Activated CD4-positive, CD25-positive, alpha-beta regulatory T cell treated with anti-CD3 and anti-CD28 coated beads, Interleukin-2, amount 50 U/mL, for 72 hours (primary cell): ENCODE data around the gene KLC1.

Experiments
- DNase-seq: peaks from one replicate; pipeline ENCODE4 v3.0.0; 2021

KLC1 gene

DNA sequence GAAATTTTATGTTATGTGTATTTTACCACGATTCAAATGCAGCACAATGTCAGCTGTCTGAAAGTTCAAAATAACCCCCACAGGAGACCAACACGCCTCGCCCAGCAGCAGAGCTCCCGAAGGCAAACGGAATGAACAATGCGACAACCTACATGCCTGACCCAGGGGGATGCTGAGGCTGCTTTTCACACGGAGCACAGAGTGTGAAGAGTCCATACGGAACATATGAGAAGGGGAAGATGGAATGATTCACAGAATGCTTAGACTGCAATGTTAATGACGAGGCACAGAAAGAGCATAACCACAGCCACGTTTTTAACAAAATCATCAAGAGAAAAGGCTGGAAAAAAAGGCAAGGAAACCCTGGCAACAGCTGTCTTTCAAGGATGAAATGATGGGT lies 109.2 kb downstream of the KLC1 start:
- DNase-seq = no peak

DNA sequence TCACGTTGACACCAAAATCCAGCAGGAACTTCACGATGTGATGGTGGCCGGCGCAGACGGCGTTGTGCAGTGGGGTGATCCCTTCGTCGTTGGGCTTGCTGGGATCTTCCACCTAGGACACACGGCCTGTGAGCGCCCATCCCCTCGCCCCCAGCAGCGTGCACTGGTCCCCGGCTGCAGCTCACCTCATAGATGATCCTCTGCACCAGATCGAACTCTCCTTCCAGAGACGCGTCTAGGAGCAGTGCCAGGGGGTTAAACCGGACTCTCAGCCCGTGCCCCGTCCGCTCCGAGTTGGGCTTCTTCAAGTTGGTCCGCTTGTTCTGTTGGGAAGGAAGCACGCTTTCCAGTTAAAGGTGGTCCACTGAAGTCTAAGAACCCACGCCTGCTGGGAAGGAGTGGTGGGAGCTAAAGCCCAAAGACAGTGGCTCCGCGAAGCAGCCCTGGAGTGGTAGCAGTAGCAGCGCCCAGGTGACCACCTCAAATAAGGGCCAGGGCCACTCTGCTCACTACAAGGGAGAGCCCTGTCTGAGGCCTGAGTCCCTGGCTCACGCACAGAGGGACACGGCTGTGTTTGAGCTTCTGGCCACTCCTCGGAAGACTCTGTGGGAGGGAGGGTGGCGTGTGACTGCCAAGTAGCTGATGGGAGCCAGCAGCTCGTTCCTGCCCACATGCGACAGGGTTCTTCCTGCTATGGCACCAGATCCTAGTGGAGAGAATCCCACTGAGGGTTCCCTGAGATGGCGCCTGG lies 109.9 kb downstream of the KLC1 start:
- no peak for DNase-seq

DNA sequence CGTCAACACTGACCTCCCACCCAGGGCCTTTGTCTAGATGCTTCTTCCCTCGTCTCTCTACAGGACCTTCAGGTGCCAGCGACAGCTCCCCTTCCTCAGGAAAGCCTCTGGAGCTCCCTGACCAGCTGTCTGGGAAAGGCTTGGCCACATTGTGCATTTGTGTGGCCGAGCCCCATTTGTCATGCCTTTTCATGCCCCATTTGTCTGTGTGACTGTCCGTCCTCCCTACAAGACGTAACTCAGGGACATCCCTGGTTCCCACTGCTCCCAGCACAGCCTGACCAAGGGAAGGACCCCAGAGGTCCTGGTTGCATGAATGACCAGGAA lies 110.4 kb downstream of the KLC1 start:
- no peak for DNase-seq

DNA sequence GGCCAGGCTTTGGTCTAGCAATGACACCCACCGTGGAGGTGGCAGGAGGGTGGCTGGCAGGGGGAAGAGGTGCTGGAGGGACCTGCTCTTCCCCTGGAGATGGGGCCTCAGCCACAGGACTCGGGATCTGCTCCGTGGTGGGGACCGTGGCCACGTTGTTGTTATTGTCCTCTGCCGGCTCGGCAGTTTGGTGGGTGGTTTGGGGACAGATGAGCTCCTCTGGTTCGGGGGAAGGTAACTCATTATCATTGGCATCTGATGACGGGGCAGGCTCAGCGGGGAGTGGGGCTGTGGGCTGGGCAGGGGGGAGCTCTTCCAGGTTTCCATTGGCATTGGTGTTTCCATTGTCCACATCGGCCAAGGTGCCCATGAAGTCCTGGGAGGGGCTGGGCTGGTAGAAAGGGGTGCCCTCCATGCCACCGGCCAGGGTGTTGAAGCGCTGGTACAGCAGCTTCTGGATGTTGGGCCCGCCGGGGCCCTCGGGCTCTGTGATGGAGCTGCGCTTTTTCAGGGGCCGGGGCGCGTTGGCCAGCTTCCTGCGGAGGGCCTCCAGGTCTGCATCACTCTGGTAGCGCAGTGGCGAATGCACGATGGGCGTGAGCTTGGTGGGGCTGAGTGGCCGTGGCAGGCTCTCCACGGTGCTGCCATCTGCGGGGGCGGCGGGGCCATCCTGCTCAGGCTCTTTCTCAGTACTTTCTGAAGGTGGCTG lies 110.9 kb downstream of the KLC1 start:
- DNase-seq = no peak

DNA sequence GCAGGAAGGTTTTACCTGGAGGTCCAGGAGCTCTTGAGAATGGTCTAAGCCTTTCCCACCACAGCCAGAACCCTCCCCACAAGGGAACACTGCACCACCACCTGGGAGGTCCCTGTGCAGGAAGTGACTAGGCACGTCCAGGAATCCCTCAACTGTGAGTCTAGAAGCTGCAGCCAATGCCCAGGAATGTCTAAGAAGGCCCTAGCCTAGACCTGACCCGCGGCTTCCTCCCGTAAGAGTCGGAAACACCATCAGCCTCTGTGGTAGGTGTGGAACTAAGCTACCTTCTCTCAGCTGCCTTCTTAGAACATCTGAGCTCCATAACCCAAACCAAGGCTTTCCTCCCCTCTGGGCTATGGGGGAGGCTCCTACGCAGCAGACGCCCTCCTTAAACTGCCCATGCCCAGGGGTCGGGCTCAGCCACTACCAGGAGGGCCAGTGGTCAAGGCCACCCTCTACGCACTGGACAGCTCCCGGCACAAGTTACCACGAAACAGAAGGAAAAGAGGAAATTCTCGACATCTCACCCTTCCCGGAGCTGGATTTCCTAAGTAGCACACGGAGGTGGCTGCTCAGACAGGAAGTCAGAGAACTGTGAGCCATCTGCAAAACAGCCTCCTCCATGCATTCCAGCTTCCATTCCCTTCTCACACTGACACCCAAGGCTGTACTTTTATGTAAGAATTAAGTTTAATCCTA lies 112.1 kb downstream of the KLC1 start:
- no peak for DNase-seq

DNA sequence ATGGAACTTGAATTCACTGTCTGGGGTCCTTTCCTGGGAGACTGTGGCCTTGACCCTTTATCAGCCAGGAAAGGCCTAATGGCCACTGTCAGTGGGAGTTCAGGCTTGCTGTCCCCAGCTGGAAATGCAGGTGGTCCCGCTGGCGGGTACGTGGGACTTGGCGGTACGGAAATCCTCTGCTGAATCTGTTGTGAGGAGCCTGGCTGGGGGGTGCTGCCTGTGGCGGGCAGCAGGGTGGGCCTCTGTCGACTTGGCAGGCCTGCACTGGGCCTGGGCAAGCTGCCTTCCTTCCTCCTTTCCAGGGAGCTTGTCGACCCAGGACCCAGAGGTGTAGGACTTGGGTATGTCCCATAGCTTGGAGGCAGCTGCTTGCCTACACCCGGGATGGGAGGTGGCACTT lies 112.9 kb downstream of the KLC1 start:
- no peak for DNase-seq

DNA sequence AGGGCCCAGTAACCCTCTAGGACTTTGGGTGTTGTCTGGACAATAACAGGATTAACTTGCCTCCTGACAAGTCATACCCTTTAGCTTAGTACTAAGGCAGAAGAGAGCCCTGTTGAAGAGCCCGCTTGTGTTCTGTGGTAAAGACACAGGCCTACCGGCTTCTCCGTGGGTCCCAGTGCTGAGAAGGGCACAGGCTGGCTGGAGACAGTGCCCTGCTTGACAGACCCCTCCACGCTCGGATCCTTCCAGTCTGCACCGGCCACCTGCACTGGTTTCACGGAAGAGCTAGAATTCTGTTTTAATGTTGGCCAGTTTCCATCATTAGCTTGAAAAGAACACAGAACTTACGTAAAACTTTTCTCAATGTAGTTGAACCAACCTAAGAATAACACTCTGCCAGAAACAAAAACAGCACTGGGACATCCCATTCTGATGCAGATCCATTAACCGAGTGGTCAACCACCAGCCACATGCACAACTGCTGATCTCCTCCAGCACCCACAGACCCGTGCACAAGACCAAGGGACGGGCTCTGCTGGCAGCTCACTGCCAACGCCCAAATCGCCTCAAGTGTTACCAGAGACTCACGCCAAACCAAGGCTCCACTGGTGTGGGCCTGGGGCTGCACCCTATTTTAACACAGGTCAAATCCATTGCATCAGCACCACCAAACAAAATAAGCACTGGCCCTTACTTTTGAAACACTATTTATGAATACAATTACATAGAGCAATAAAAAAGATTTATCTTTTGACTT lies 113.7 kb downstream of the KLC1 start:
- no peak for DNase-seq

DNA sequence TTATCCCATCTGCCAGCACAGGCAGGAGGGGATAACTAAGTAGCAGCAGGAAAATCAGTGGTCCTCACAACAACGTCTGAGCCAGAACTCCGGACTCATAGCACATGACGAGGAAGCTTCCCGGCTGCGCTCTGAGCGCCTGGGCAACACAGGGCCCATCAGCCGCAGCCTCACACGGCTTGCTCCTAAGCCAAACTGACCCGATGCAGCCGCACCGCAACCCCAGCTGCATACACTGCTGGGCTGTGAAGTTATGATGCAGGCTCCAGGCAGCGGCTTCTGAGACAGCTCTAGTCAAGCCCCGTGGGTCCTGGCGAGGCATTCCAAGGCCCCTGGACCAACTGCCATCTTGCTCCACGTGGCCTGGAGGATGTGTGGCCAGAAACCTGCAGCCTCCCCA lies 114.7 kb downstream of the KLC1 start:
- DNase-seq = no peak

DNA sequence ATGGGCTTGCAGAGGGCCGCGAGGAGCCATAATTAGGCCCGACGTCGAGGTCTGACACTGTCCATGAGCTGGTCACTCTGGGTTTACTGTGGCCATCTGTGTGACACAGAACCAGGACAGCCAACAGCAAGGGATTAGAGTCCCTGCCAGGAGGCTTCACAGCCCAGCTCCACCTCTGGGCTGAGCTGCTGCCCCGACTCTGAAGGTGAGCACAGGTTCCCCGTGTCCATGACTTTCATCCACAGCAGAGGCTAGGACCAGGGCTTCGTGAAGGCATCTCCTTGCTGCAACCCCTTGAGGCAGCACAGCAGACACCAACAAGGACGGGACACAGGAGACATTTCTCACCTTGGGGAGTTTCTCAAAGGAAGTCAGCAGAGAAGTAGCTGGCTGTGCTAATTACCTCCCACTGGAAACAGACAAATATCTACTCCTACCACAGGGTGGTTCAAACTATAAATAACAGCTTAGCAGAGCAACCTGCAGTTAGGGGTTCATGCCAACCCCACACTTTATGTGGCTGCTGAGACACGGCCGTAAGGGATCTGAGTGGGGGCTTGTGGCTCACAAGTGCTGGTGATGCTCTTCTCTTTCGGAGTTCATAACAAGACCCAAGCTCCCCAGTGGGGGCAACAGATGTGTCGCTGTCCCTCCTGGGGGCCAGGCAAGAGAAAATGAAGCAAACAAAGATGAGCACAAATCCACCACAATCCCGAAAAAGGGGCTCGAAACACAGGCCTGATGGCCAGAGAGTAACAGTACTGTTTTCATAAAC lies 115.8 kb downstream of the KLC1 start:
- DNase-seq = no peak

DNA sequence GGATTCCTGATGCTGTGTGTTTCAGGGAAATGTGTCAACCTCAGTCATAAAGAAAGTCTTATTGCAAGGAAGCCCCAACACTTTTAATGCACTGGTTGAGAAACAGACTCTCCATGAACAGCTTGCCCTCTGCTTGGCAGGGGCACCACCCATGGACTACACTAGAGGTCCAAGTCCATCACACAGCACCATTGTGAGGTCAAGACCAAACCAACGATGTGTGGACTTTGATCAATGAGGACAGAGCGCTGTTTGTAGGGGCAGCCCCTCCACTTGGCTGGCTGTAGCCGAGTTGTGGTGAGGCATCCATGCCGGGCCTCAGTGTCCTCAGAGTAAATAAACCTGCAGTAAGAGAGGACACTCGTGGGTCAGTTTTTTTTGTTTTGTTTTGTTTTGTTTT lies 116.4 kb downstream of the KLC1 start:
- no peak for DNase-seq

DNA sequence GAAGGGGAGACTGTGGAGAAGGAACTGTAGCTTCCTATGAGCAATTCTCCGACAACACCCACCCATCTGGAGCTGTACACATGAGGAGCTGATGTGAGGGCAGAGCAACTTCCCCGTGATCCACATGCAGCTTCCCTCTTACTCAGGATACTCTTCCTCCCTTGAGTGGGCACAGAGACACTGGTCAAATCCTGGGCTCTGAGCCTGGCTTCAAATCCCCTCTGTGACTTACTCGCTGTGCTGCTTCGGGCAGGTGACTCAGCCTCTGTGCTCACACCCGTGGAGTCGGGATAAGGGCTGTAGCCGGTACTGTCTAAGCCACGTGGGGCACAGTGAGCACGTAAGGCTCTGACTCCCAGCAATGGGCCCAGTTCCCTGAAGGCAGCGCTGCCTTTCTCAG lies 117.7 kb downstream of the KLC1 start:
- DNase-seq = no peak

DNA sequence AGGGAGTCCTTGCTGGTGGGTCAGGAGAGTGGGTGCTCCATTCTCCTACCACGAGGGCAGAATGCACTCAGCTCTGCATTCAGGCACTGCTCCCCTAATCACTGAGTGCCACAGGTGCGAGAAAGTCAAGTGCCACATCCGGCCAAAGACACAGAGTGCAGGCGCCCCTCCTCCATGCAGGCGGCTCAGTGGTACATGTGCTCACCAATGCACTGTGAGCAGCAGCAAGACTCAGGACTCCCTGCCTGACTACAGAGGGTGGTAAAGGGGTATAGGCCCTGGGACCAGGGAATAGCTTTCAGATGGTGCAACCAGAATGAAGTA lies 119.5 kb downstream of the KLC1 start:
- no peak for DNase-seq

DNA sequence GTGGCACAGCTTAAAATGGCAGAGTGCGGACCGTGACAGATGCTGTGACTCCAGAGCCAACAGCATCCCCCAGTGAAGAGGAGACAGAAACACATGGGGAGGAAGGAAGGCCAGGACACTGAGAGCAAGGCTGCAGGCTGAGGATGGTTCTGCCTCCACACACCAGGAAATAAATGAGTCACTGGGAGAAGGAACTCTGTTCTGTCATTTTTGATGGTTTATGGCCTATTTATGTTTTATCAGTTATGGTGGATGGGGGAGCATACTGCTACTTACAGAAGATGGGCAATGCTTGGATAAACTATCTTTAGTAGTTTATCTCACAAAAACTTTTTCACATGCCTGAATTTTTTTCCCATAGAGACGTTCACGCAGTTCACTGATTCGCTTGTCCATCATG lies 120.4 kb downstream of the KLC1 start:
- no peak for DNase-seq

DNA sequence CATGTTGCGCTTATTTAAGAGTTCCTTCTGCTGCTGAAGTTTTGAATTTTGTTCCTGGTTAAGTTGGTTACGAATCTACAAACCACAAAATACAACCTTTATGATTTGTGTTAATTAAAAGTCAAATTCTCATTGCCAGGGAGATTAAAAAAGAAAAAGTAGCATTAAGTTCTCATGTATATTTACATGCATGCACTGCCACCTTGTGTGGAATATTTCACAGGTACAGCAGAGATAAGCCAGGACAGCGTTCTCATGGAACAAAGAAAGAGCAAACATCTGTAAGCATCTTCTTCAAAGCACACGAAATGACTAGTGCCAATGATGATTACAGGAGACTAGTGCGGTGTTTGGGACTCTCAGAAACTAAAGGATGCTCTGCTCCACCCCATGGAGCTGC lies 120.8 kb downstream of the KLC1 start:
- no peak for DNase-seq
